IMR-90 (cell line): Measurements from ENCODE around the gene AKAP13. TPM values are rescaled to one million over a fixed set of nuclear protein-coding genes. Genes with fewer than 3 reads are reported as not detected.
A peak's percentile ranks its signal among the peaks of the same experiment; 100 is the strongest.

Experiments used
- ATAC-seq: fragments of 200-7000 bp; cut with Tn5 transposase; 2 replicates; pipeline ENCODE4 v1.9.1; 2020; ENCODE audit warnings: low read depth, mild to moderate bottlenecking, moderate library complexity
- BruUV-seq: library from RNA; stranded (reverse); fragments of 400-500 nt; replicated peaks from 2 replicates; lab custom pipeline; 2021; lab: Mats Ljungman, UMichigan
- CTCF ChIA-PET: fragments of 300-600 bp; formaldehyde crosslinking; extraction: SDS; loops from one replicate; lab custom pipeline; 2021; ENCODE audit warnings: antibody characterized with exemption; lab: Yijun Ruan, JAX
- POLR2A ChIA-PET: fragments of 300-600 bp; sonication (Branson Sonifier 250); formaldehyde crosslinking; loops from one replicate; lab custom pipeline; 2022; ENCODE audit warnings: antibody characterized with exemption; ENCODE audit not compliant: unreplicated experiment; lab: Charles Lee
- DNase-seq: peaks from one replicate; pipeline ENCODE4 v3.0.0; 2013
- H2AFZ ChIP-seq: replicated peaks from 2 replicates; pipeline ENCODE3; 2013; ENCODE audit warnings: low read length, mild to moderate bottlenecking; ENCODE audit not compliant: poor library complexity
- H2AK5ac ChIP-seq: 2 replicates; pipeline ENCODE4 v1.6.1; 2013; ENCODE audit warnings: low read depth, low read length, inconsistent platforms
- H2AK9ac ChIP-seq: replicated peaks from 2 replicates; pipeline ENCODE3; 2013; ENCODE audit warnings: mild to moderate bottlenecking, low read depth, low read length, moderate library complexity; ENCODE audit not compliant: poor library complexity
- H2BK120ac ChIP-seq: 2 replicates; pipeline ENCODE4 v1.6.1; 2013; ENCODE audit warnings: low read depth, low read length, inconsistent platforms
- H2BK15ac ChIP-seq: 3 replicates; pipeline ENCODE4 v1.6.1; 2013; ENCODE audit warnings: low read depth, low read length, inconsistent platforms
- H2BK20ac ChIP-seq: 2 replicates; pipeline ENCODE4 v1.6.1; 2013; ENCODE audit warnings: low read depth, mild to moderate bottlenecking, inconsistent platforms, low read length, moderate library complexity
- H2BK5ac ChIP-seq: 2 replicates; pipeline ENCODE4 v1.6.1; 2013; ENCODE audit warnings: mild to moderate bottlenecking, low read depth, low read length, inconsistent platforms; ENCODE audit not compliant: poor library complexity, severe bottlenecking
- H3K14ac ChIP-seq: replicated peaks from 2 replicates; pipeline ENCODE4 v1.6.1; 2013; ENCODE audit warnings: low read depth, low read length, inconsistent platforms
- H3K18ac ChIP-seq: 2 replicates; pipeline ENCODE4 v1.6.1; 2013; ENCODE audit warnings: low read depth, low read length, control low read depth
- H3K23ac ChIP-seq: 2 replicates; pipeline ENCODE4 v1.6.1; 2013; ENCODE audit warnings: low read depth, low read length, inconsistent platforms
- H3K27ac ChIP-seq: 2 replicates; pipeline ENCODE4 v1.5.1; 2013; ENCODE audit warnings: mild to moderate bottlenecking, control low read depth, low read length; ENCODE audit not compliant: insufficient read depth
- H3K27me3 ChIP-seq: 2 replicates; pipeline ENCODE4 v1.6.1; 2013; ENCODE audit warnings: low read length; ENCODE audit not compliant: control insufficient read depth, insufficient read depth
- H3K36me3 ChIP-seq: 2 replicates; pipeline ENCODE4 v1.6.1; 2013; ENCODE audit warnings: low read length, mixed read lengths; ENCODE audit not compliant: control insufficient read depth, insufficient read depth
- H3K4ac ChIP-seq: 2 replicates; pipeline ENCODE4 v1.6.1; 2013; ENCODE audit warnings: low read depth, low read length, inconsistent platforms
- H3K4me1 ChIP-seq: 2 replicates; pipeline ENCODE4 v1.6.1; 2013; ENCODE audit warnings: low read length, mixed read lengths; ENCODE audit not compliant: control insufficient read depth, insufficient read depth
- H3K4me2 ChIP-seq: 2 replicates; pipeline ENCODE4 v1.6.1; 2013; ENCODE audit warnings: low read depth, mild to moderate bottlenecking, control low read depth, low read length, moderate library complexity
- H3K4me3 ChIP-seq: 2 replicates; pipeline ENCODE4 v1.5.1; 2013; ENCODE audit warnings: low read depth, mild to moderate bottlenecking, control low read depth, low read length, moderate library complexity; ENCODE audit not compliant: insufficient read depth
- H3K56ac ChIP-seq: 2 replicates; pipeline ENCODE4 v1.6.1; 2013; ENCODE audit warnings: low read length, inconsistent platforms; ENCODE audit not compliant: insufficient read depth; ENCODE audit errors: extremely low read depth
- H3K79me1 ChIP-seq, 2 experiments: 2 replicates each; pipeline ENCODE4 v1.6.1; 2013; ENCODE audit warnings: low read length in 2 of 2, inconsistent platforms in 1 of 2, low read depth in 1 of 2
- H3K9ac ChIP-seq: 2 replicates; pipeline ENCODE4 v1.6.1; 2013; ENCODE audit warnings: low read depth, low read length, control low read depth
- H3K9me1 ChIP-seq: 2 replicates; pipeline ENCODE4 v1.6.1; 2013; ENCODE audit warnings: low read length, inconsistent platforms; ENCODE audit not compliant: insufficient read depth
- H3K9me3 ChIP-seq: 2 replicates; pipeline ENCODE4 v1.6.1; 2013; ENCODE audit warnings: low read length; ENCODE audit not compliant: control insufficient read depth, insufficient read depth
- H4K20me1 ChIP-seq: 2 replicates; pipeline ENCODE4 v1.6.1; 2013; ENCODE audit warnings: low read length, inconsistent platforms; ENCODE audit not compliant: insufficient read depth
- H4K5ac ChIP-seq: 2 replicates; pipeline ENCODE4 v1.6.1; 2013; ENCODE audit warnings: mild to moderate bottlenecking, low read depth, low read length, control low read depth
- H4K8ac ChIP-seq, 2 experiments: 2 replicates each; pipeline ENCODE4 v1.6.1; 2013; ENCODE audit warnings: low read depth in 2 of 2, low read length in 2 of 2, control low read depth in 1 of 2, inconsistent platforms in 1 of 2
- H4K91ac ChIP-seq: 2 replicates; pipeline ENCODE4 v1.6.1; 2013; ENCODE audit warnings: low read depth, low read length, inconsistent platforms; ENCODE audit not compliant: insufficient read depth
- BHLHE40 ChIP-seq: fragments of 150-350 bp; IDR thresholded peaks from 2 replicates; pipeline ENCODE4 v1.6.1; 2016; ENCODE audit warnings: mild to moderate bottlenecking, low read depth, low read length
- CEBPB ChIP-seq: IDR thresholded peaks from 2 replicates; pipeline ENCODE4 v1.6.1; 2012; ENCODE audit warnings: low read depth, low read length, improper control_type of control experiment
- CHD1 ChIP-seq: IDR thresholded peaks from 2 replicates; pipeline ENCODE4 v1.6.1; 2012; ENCODE audit warnings: low read depth, low read length, improper control_type of control experiment
- FOS ChIP-seq: fragments of 150-350 bp; IDR thresholded peaks from 2 replicates; pipeline ENCODE4 v1.6.1; 2016; ENCODE audit warnings: low read depth, low read length
- MAFK ChIP-seq: IDR thresholded peaks from 2 replicates; pipeline ENCODE4 v1.6.1; 2012; ENCODE audit warnings: low read depth, low read length, improper control_type of control experiment
- MXI1 ChIP-seq: IDR thresholded peaks from 2 replicates; pipeline ENCODE4 v1.6.1; 2012; ENCODE audit warnings: low read depth, mild to moderate bottlenecking, low read length, moderate library complexity, borderline replicate concordance
- POLR2A ChIP-seq: IDR thresholded peaks from 2 replicates; pipeline ENCODE4 v1.6.1; 2012; ENCODE audit warnings: mild to moderate bottlenecking, low read depth, low read length
- RAD21 ChIP-seq: IDR thresholded peaks from 2 replicates; pipeline ENCODE4 v1.6.1; 2012; ENCODE audit warnings: low read length, improper control_type of control experiment
- RCOR1 ChIP-seq: IDR thresholded peaks from 2 replicates; pipeline ENCODE4 v1.6.1; 2012; ENCODE audit warnings: mild to moderate bottlenecking, low read length, improper control_type of control experiment; ENCODE audit not compliant: insufficient replicate concordance
- RFX5 ChIP-seq: IDR thresholded peaks from 2 replicates; pipeline ENCODE4 v1.8.0; 2012; ENCODE audit warnings: low read depth, mild to moderate bottlenecking, low read length, moderate library complexity
- SMC3 ChIP-seq: fragments of 150-350 bp; IDR thresholded peaks from 2 replicates; pipeline ENCODE4 v1.6.1; 2016; ENCODE audit warnings: low read depth, mild to moderate bottlenecking, antibody characterized with exemption, low read length, moderate library complexity
- WGBS, 2 experiments: methylation state at CpG; one replicate each; pipeline versions ENCODE4 v1.1.5 to v1.1.7; 2013; ENCODE audit warnings: missing lambda C conversion rate in 2 of 2; ENCODE audit not compliant: insufficient read length in 1 of 2; ENCODE audit errors: extremely low coverage in 2 of 2; 5-methylcytosine and 5-hydroxymethylcytosine counted together
- dilution Hi-C: fragments of 300-500 bp; cut with HindIII; formaldehyde crosslinking; loops from one replicate; pipeline ENCODE4 v1.14.3; 2018; ENCODE audit warnings: low sequenced_read_pairs; ENCODE audit not compliant: unreplicated experiment
- in situ Hi-C: fragments of 300-500 bp; cut with MboI; formaldehyde crosslinking; loops from 3 replicates; pipeline ENCODE4 v1.14.3; 2019; ENCODE audit warnings: low sequenced_read_pairs, inconsistent platforms, mixed read lengths
- intact Hi-C: fragments of 100-400 bp; cut with micrococcal nuclease; formaldehyde crosslinking; loops from 2 replicates; pipeline ENCODE4 v1.10.0; 2022
- polyA plus RNA-seq, 3 experiments: library from polyadenylated mRNA; depleted of rRNA; stranded (reverse); fragments of >200 nt; gene quantifications; 2 replicates each; pipeline ENCODE4 v1.2.3, GENCODE V29; 2012; ENCODE audit warnings: low replicate concordance in 1 of 3
- total RNA-seq: library from RNA; depleted of rRNA; stranded (reverse); fragments of >200 nt; gene quantifications from 2 replicates; pipeline ENCODE4 v1.2.3, GENCODE V29; 2012
- TF ChIP-seq, protein P1 (sequence below): fragments of 150-350 bp; IDR thresholded peaks from 2 replicates; pipeline ENCODE4 v1.6.1; 2016; ENCODE audit warnings: low read depth, mild to moderate bottlenecking, low read length, moderate library complexity, borderline replicate concordance
- TF ChIP-seq, protein P2 (sequence below): fragments of 150-350 bp; IDR thresholded peaks from 2 replicates; pipeline ENCODE4 v1.6.1; 2017; ENCODE audit warnings: mild to moderate bottlenecking, antibody characterized with exemption, low read length, low read depth

AKAP13 gene
- total and polyA plus RNA-seq, 2 of the 4 experiments (the other 2 are of a cell fraction): 10.4 to 46.4 TPM

DNA sequence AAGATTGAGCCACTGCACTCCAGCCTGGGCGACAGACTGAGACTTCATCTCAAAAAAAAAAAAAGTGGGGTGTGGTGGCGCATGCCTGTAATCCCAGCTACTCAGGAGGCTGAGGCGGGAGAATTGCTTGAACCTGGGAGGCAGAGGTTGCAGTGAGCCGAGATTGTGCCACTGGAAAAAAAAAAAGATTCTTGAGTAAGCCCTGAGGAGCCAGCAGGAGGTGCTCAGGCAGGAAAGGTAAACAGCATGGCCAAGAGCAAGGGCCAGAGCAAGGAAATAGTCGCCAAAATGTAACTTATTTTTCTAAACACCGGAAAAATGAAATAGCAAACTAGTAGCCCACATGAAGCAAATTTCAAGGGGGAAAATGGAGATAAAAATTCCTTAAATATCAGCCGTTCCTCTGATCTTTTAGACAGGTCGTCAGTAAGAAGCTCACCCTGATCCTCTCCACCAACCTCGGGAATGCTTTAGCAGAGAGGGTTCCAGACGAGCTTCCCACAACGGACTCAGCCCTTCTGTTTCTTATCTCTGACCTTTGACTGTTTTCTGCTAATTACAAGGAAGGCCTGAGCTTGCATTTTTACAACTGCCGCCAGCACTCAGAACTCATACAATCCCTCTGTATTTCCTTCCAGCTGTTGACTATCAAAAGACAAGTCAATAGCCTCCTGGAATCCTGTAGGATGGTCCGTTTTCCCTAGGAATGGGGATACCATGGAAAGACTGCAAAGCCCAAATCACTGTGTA, 45.0 kb upstream of the AKAP13 start (continued):
- no peak for TF ChIP-seq CHD1

GRCh38 chr15:85336880-85337279, 43.5 kb upstream of the AKAP13 start:
- Histone ChIP-seq H3K9me3 (no peaks in the 10 kb centered on the region), H4K8ac (no peak overlapping the region), H2BK20ac (peak overlapping the region; percentile 1; the same call in 1 of the 2 replicates), H3K14ac (no peak overlapping the region), H3K18ac (no peak overlapping the region), H3K27ac (no peak overlapping the region), H2BK5ac (no peak overlapping the region), H3K4me2 (no peak overlapping the region), H3K27me3 (no peaks in the 10 kb centered on the region), H3K56ac (no peak overlapping the region), H2BK120ac (no peak overlapping the region; the same call in 1 of the 2 replicates), H3K23ac (no peak overlapping the region), H4K5ac (no peak overlapping the region), H4K20me1 (no peaks in the 10 kb centered on the region), H2AFZ (no peak overlapping the region), H3K9ac (no peak overlapping the region), H2AK9ac (peak overlapping the region; percentile 46), H3K36me3 (no peaks in the 10 kb centered on the region), H3K9me1 (peaks cover 7% of the 10 kb centered on the region), H3K4me3 (no peak overlapping the region), H2BK15ac (peak overlapping the region; percentile 55; the same call in 1 of the 3 replicates), H3K4me1 (peaks cover 10% of the 10 kb centered on the region), H3K79me1 (peaks cover 0 to under 1% of the 10 kb centered on the region in 2 experiments; a peak in 1 of 4 replicates), H4K91ac (no peak overlapping the region; the same call in 1 of the 2 replicates), H3K4ac (no peak overlapping the region; the same call in 1 of the 2 replicates), H2AK5ac (no peak overlapping the region)
- ChIA-PET CTCF (no interaction called here), POLR2A (no interaction called here)
- no peak for TF ChIP-seq BHLHE40
- no peak for TF ChIP-seq RCOR1
- no peak for TF ChIP-seq FOS
- no peak for TF ChIP-seq SMC3
- TF ChIP-seq MAFK: no peak
- TF ChIP-seq MXI1: no peak
- TF ChIP-seq POLR2A: no peak
- TF ChIP-seq RAD21: no peak
- TF ChIP-seq, protein P1, sequence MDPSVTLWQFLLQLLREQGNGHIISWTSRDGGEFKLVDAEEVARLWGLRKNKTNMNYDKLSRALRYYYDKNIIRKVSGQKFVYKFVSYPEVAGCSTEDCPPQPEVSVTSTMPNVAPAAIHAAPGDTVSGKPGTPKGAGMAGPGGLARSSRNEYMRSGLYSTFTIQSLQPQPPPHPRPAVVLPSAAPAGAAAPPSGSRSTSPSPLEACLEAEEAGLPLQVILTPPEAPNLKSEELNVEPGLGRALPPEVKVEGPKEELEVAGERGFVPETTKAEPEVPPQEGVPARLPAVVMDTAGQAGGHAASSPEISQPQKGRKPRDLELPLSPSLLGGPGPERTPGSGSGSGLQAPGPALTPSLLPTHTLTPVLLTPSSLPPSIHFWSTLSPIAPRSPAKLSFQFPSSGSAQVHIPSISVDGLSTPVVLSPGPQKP: no peak
- no peak for TF ChIP-seq RFX5
- TF ChIP-seq CEBPB: no peak
- TF ChIP-seq, protein P2, sequence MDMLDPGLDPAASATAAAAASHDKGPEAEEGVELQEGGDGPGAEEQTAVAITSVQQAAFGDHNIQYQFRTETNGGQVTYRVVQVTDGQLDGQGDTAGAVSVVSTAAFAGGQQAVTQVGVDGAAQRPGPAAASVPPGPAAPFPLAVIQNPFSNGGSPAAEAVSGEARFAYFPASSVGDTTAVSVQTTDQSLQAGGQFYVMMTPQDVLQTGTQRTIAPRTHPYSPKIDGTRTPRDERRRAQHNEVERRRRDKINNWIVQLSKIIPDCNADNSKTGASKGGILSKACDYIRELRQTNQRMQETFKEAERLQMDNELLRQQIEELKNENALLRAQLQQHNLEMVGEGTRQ: no peak
- in situ Hi-C loops: no loop called here
- no TSS peak for BruUV-seq
- intact Hi-C loops: no loop called here
- no CpG with 5 or more reads among the region's 5 CpGs for WGBS, 2 experiments
- dilution Hi-C loops: no loop called here
- DNase-seq: no peak
- no peak for ATAC-seq
